ENCODE measurements around the gene KRT75.
"Not testable (repeated sequence)": the region's sequence is repeated elsewhere in the genome, so short reads cannot be mapped to it uniquely, and the experiment has no call there.

Gene KRT75

DNA sequence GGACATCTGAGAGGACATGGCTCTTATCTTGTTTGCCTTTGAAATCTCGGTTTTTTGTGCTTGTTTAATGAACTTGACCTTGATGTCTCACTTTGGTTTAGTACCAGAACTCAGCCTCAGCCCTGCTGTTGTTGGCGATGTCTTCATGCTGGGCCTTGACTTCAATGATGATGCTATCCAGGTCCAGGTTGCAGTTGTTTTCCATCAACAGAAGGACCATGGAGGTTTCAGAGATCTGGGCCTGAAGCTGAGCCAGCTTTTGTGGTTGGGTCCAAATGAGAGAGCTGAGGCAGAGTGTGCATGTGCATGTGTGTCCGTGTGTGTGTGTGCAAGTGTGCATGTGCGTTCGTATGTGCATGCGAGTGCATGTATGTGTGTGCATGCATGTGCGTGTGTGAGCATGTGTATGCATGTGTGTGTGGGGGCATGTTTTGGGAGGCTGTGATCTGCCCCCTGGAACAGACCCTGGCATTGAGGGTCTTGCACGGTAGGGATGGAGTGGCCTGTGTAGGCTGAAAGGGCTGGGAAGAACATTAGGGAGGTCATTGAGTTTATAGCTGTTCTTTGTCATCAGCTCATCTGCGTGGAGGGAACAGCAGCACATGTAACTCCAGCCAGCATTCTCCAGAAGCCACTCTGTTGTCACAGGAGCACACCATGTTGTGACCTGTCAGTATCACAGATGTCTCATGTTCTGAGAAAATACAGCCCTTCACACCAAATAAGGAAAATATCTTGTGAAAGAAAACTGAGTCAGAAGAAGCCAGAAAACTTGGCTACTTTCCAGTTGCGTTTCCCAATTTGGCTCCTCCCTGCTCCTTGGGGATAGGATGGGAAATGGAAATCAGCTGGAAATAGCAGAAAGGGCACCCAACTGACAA is 18.1 kb downstream of the KRT75 start:
- no peak for DNase-seq

DNA sequence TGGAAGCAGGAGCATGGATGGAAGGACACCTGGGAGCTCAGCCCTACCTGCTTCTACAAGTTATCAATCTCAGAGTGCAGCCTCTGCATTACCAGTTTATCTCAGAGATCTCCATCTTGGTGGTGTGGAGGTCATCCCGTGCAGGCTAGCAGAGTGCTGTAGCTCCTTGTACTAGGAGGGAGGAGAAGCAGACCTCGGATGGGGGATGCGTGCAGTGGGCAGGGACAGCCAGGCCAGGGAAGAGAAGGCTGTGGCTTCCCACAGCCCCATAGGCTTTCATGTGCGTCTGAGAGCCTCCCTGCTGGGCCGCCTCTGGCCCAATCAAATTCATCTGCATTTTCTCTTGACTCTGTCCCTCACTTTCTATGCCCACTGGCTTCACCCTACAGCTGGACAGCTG is 19.2 kb downstream of the KRT75 start:
- DNase-seq, result no peak

DNA sequence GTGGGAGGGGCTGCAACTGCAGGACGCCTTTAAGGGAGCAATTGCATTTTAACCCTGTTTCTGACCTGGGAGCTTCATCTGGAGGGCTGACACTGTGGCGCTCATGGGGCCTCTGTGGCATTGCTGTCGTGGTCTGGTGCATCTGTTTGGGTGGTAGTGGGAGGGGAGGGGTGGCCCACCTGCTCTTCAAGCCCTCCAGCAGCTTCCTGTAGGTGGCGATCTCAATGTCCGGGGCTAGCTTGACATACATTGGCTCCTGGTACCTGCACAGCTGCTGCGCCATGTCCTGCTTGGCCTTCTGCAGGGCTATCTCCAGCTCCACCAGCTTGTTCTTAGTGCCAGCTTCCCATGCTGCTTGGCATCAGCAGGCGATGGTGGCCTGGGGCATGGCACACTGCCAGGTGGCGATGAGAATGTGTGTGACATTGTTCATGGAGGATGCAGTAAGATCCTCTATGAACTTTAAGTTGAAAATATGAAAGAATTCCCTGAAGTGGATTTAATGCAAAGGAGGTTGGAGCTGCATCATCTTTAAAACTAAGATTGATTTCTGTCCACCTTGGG is 20.3 kb downstream of the KRT75 start:
- no peak for DNase-seq

DNA sequence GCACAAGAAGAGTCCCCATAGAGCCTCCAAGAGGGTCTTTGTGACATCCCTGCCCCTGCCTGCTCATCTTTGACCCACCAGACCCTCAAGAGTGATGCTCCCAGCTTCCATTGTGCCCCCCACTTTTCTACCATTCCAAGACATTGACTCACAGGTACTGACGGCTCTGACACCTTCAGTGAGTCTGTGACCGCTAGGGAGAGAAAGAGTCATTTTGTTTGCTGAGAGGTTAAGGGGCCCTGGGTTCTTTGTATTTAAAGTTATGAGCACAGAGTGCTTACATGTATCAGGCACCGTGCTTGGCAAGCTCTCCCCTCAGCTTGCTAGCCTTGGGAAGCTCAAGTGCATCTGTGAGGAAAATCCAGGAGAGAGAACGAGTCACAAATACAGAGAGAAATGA is 21.0 kb downstream of the KRT75 start:
- DNase-seq, result no peak

DNA sequence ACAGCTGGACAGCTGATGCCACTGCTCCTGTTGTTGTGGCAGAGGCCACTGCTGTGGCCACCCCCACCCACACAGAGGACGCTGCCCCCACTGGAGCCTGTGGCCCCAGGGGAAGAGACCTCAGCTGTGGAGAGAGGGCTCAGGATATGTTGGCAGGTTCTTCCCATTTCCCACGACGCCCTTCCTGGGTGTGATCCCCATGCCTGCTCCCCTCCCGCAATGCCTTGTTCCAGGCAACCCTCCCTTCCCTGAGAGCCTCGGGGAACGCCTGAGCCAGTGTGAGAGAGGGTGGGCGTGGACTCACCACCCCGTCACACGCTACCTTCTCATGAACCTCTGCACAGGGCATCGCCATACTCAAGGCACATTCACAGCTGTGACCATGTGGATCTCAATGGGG is 22.4 kb downstream of the KRT75 start:
- DNase-seq, result no peak

DNA sequence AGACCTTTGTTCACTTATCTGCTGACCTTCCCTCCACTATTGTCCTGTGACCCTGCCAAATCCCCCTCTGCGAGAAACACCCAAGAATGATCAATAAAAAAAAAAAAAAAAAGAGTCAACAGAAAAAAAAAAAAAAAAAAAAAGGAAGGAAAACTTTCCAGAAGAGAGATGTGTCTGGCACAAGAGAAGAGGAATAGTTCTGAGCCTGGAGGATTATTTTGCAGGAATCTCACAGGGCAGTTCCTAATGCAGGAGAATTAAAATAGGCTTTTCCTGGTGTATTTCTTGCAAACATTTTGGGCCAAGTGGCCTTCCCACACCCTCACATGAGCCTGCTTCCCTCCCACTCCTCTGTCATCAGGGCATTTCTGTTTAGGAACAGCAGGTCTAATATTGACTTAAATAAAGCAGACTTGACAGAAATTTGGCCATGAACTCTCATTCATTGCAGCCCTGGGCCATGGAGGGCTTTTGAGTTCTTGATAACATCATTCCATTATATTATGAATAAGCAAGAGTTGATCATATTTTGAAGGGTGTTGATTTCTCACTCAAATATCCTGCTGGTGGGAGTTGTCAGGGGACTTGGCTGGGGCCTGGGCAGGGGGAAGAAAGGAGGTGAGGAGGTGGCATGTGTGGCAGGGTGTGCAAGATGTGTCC is 23.5 kb downstream of the KRT75 start:
- not testable (repeated sequence) for DNase-seq

DNA sequence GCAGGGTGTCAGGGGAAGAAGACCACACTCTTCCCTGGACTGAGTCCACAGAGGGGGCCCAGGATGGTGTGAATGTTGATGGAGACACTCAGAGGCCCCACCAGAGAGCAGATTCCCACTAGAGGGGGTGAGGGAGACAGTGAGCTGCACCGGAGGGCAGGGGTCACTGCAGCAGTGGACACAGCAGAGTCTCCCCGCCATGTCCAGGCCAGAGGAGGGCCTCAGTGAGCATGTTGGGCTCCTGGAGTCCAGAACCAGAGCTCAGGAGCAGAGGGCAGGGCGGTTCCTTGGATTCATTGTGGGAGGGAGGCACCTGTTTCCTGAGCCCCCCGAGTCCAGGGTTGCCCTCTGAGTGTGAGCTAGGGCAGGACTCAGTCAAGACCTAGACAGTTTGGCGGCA is 26.3 kb downstream of the KRT75 start:
- DNase-seq, result no peak

DNA sequence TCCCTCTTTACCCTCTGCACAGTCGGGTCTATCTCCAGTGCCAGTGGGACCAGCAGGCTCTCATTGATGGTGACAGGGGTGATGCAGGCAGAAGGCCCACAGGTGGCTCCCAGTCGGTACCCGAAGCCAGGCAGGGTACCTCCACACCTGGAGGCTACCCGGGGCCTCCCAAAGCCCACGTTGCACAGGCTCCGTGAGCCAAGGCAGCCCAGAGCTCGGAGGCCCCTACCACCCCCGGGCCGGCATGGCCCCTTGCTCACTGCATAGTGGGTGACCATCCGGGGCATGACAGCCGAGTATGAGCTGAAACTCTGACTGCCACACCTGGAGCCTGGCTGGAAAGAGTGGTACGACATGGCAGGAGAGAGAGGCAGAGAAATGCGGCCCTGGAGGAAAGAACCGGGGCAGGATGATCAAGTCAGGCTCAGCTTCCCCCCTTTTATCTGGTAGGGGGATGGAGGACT is 28.2 kb downstream of the KRT75 start, which contains the start of gene KRT82:
TSS of gene KRT82 (minus strand) at position 414 of the 464 bp plus-strand sequence. CDS start at position 356, 58 bp downstream.
- no peak for DNase-seq

DNA sequence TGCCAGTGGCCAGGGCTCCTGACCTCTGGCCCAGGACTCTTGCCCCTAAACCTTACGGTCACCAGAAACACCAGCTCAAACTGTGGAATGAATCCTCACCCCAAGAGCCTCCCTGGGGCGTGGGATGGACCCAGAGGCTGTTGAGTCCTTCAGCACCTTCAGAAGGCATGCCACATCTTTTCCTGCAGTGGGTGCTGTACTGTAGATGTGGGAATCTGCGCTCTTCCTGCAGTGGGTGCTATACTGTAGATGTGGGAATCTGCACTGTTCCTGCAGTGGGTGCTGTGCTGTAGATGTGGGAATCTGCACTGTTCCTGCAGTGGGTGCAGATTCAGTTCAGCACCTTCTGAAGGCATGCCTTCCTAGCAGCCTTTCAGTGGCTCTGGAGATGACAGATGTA is 29.2 kb downstream of the KRT75 start:
- DNase-seq, result no peak

DNA sequence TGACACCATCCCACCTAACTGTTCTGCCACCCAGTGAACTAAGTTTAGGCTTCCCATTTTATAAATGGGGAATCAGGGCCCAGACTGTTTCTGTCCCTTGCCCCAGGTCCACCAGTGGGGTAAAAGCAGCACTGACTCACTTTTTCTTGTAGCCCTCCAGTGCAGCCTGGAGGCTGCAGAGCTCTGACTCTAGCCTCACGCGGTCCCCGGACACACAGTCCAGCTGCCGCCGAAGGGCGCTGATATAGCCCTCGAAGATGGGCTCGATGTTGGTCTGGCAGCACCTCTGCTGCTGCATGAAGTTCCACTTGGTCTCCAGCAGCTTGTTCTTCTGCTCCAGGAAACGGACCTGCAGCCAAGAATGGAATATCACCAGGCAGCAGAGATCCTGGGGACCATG is 30.6 kb downstream of the KRT75 start:
- DNase-seq, result no peak

DNA sequence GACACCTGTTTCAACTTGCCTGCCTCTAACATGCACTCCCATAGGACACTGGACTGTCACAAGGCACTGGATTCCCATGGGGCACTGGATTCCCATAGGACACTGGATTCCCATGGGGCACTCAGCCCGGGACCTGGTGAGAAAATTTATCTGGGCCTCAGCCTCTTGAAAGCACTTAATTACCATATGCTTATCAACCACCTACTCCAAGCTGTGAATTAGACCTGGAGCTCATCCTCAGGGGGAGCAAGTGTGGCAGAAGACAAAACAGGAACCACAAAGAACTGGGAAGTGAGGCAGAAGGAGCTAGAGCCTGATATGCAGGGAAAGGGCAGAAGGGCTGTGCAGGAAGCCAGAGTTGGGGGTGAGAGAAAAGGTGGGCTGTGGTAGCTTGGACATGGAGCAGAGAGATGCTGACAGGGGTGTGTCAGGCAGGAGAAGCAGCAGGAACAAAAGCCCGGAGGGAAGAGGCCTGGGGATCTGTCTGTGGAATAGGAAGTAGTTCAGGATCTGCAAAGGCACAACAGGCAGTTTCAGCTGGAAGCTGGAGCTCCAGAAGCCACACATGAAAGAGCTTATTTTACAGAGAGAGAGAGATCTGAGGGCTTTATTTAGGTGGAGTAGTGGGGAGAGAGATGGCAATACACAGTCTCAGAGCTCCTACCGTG is 31.2 kb downstream of the KRT75 start:
- DNase-seq, result no peak

DNA sequence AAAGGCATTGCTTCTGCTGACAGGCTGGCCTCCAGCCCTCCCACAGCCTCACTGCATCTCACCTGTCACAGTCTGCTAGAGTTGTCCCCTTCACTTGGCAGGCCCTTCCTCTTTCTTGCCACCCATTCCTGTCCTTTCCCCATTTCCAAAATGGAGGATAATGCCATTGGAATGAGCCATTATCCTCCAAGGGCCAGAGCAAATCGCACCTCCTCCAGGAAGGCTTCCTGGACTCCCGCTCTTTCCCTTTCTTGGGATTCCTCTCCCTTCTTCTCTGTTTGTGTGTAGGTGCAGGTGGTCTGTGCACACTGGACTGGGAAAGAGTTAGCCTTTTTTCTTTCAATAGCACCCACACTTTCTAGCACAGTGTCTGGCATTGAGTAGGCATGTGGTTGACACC is 31.8 kb downstream of the KRT75 start:
- DNase-seq, result no peak

DNA sequence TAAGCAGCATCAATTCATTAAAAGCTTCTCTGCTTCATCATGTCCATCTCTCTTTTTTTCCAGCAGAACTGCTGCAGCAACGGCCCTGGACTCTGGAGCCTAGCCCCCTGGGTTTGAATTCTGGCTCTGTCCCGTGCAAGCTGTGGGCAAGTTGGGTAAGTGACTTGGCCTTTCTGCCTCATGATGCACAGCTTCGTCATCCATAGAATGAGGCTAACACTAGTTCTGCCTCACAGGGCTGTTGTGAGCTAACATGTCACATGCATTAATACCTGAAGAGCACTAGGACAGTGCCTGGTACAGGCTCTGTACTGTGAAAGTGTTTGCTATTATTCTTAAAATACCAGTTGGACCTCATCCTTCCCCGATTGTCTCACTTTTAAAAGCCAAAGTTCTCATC is 32.2 kb downstream of the KRT75 start:
- no peak for DNase-seq

DNA sequence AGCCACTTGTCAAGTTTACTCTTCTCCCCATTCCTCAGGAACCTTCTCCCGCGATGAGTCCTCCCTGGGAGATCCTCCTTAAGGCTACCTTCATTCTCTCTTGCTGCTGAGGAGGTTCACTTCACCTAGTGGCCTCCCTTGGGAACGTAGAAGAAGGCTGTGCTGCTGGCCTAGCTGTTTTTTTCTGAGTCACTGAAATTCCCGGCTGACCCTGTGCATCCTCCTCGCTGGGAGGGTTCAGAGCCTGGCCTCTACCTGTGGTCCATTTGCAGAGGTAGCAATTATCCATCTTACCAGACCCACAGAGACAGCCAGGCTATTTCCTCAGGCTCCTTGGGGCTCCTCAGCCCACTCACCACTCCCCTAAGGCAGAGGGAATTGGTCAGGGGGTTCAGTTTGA is 32.6 kb downstream of the KRT75 start:
- no peak for DNase-seq

DNA sequence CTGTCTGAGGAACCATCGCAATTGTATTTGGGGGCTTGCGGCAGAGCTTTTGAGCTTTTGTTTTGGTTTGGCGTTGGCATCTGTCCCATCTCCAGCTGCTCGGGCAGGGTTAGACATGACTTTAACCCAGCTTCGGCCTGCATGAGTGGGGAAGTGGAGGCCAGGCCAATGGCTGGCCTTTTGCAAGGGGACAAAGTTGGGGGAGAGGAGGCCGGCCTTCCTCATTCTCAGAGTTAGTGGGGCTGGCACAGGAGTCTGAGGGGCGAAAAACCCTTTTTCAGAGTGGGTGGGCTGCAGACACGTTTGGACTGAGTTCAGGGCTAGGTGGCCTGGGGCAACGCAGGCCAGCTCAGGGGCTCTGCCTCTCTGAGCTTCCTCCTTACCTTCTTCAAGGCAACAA is 33.3 kb downstream of the KRT75 start:
- no peak for DNase-seq

DNA sequence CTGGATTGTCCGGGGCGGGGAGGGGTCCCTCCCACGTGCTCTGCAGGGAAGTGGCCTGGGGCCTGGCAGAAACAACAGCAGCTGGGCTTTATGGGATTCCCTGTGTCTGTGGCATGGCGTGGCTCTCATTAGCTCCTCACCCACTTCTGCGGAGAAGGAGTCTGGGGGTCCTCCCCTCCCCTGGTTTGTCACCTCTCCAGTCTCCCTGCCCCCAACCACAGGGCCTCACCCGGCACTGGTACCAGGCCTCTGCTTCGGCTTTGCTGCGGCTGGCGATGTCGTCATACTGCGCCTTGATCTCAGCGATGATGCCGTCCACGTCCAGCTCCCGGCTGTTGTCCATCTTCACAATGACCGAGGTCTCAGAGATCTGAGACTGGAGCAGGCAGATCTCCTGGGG is 34.4 kb downstream of the KRT75 start:
- DNase-seq, result no peak

DNA sequence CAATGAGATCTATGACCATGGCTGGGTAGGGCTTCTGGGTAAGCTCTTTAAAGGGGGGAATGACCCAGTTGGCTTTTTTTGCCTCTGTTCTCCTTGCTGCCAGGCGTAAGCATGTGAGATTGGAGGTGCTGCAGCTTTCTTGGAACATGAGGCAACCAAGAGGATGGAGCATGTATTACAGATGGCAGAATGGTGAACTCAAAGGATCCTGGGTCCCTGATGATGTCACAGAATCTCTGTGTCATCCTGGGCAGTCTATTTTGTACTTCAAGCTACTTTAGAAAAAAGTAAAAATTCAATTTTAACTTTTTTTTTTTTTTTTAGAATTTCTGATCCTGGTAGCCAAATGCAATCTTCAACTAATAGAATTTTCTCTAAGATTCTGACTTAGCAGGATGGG is 36.0 kb downstream of the KRT75 start:
- no peak for DNase-seq

DNA sequence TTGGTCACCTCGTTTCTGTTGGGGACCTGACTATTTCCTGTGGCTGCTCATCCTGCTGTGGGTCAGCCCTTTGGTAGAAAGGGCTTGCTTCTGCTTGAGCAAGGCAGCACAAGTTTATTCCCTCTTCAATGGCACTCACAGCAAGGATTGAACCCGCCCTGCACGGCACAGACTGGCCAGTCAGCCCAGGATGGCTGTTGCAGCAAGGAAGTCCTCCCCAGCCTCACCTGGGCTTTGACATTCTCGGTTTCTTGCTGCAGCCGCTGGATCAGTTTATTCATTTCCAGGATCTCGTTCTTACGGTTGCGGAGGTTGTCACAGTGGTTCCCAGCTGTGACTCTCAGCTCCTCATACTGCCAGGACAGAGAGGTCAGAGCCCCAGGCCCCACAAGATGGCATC is 37.5 kb downstream of the KRT75 start:
- DNase-seq, result no peak

DNA sequence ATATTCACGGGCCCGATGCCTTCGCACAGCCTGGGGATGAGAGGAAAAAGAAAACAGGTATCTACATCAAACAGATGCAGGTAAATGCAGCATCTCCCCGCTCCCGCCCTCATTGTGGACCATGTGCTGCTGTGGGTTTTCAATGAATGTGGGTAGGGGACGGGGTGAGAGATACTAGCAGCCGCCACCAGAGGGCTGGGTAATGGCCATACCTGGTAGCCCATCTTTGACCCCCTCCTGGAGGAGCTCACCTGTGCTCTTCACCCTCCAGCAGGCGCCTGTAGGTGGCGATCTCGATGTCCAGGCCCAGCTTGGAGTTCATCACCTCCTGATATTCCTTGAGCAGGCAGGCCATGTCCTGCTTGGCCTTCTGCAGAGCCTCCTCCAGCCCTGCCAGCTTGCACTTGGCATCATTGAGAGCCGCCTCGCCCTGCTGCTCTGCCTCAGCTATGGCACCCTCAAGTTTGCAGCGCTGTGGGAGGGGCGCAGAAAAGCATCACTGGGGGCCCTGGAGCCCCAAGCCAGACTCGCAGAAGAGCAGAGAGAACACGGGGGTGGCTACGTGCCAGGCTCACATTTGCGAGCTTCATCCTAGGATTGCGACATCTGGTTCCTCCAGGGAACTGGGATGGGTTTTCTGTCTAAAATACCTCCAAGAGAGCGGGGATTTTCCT is 38.3 kb downstream of the KRT75 start:
- no peak for DNase-seq

DNA sequence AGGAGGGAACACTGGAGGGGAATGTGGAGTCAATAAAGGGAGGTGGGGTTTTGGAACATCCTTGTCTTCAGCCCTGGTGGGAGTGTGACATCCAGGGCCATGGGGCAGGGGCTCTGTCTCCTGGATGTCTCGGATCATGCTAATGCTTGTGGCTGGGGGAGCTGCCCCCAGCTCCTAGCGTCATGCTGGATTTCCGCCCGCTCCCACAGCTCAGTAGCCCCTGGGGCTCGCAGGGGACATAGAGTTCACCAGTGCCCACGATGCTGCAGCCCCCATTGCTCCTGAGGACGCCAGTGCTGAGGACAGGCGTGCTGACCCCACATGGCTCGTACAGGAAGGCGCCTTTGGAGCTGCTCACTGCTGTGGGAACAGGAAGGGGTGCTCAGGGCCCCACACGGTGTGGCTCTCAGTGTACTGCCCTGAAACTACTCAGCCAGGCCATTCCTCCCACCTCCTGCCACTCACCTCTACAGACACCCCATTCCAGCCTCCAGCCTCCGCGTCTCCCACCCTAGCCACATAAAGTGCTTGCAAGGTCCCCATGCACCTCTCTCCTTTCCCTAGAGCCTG is 39.2 kb downstream of the KRT75 start:
- no peak for DNase-seq

DNA sequence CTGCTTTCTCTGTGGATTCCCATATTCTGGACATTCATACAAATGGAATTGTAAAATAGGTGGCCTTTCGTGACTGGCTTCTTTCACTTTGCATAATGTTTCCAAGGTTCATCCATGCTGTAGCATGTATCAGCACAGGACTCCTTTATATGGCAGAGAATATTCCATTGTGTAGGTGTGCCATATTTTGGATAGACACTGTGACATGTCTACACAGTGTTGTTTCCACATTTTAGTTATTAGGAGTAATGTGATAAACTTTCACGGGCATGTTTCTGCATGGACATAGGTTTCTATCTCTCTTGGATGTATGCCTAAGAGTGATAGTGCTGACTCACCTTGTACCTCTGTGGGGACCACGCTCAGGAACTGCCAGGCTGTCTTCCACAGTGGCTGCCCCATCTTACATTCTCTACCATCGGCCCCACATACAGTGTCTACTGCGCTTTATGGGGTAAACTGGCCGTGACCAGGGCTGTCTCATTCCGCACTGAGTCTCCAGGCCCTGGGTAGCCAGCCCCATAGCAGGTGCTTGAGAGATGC is 41.6 kb downstream of the KRT75 start:
- no peak for DNase-seq

DNA sequence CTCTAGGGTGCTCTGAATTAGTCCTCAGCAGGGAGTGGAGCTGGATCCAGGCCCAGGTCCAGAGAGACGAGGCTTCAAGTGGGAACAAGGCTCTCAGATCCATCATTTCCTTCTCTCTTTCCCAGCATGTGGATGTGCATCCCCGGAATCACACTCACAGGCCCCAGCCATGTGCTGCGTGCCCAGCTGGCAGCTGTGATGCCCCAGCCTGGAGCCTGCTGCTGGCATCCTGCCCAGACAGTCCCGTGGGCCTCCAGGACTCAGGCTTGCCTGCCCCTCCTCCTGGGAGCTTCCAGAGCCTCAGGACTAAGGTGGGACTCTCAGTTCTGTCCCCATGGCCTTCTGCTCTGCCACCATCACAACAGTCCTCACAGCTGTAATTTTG is 42.6 kb downstream of the KRT75 start:
- no peak for DNase-seq
